Parathyroid adenoma (tissue), 2 donors: Measurements from ENCODE around the gene DLG2.
"Not testable (repeated sequence)": the region's sequence is repeated elsewhere in the genome, so short reads cannot be mapped to it uniquely, and the experiment has no call there.

Experiments
- H2AFZ ChIP-seq: fragments of 300-600 bp; sonication (generic); one replicate; pipeline ENCODE4 v1.7.0; 2017; ENCODE audit warnings: antibody characterized with exemption, mild to moderate bottlenecking
- H3K27ac ChIP-seq: fragments of 300-600 bp; sonication (generic); one replicate; pipeline ENCODE4 v1.7.0; 2017
- H3K27me3 ChIP-seq: fragments of 300-600 bp; sonication (generic); one replicate; pipeline ENCODE4 v1.7.0; 2017; ENCODE audit warnings: low read length; ENCODE audit not compliant: control insufficient read depth, insufficient read depth
- H3K36me3 ChIP-seq: fragments of 300-600 bp; sonication (generic); one replicate; pipeline ENCODE4 v1.7.0; 2017; ENCODE audit warnings: low read length; ENCODE audit not compliant: control insufficient read depth, insufficient read depth
- H3K4me1 ChIP-seq: fragments of 300-600 bp; sonication (generic); one replicate; pipeline ENCODE4 v1.7.0; 2017; ENCODE audit warnings: control low read depth
- H3K4me2 ChIP-seq: fragments of 300-600 bp; sonication (generic); one replicate; pipeline ENCODE4 v1.7.0; 2017; ENCODE audit warnings: low read length
- H3K4me3 ChIP-seq: fragments of 300-600 bp; sonication (generic); one replicate; pipeline ENCODE4 v1.7.0; 2017; ENCODE audit warnings: low read depth, low read length
- H3K79me2 ChIP-seq: fragments of 300-600 bp; sonication (generic); one replicate; pipeline ENCODE4 v1.7.0; 2017; ENCODE audit warnings: control low read depth
- H3K9ac ChIP-seq: fragments of 300-600 bp; sonication (generic); one replicate; pipeline ENCODE4 v1.7.0; 2017; ENCODE audit warnings: mild to moderate bottlenecking
- H3K9me3 ChIP-seq: fragments of 300-600 bp; sonication (generic); one replicate; pipeline ENCODE4 v1.7.0; 2017; ENCODE audit warnings: low read length; ENCODE audit not compliant: control insufficient read depth
- CTCF ChIP-seq: fragments of 300-600 bp; sonication (generic); IDR thresholded peaks from one replicate; pipeline ENCODE4 v1.7.0; 2017; ENCODE audit warnings: antibody characterized with exemption, mild to moderate bottlenecking
- donor health status: primary hyperparathyroidism.

The DLG2 gene

GRCh38 chr11:85626496-85626895, 648 bp downstream of the DLG2 start:
- peak overlapping the region; percentile 80 for H3K4me3 ChIP-seq
- no peaks in the 10 kb centered on the region for H3K27me3 ChIP-seq
- no peak for TF ChIP-seq CTCF
- no peaks in the 10 kb centered on the region for H3K79me2 ChIP-seq
- peak overlapping the region; percentile 35 for H2AFZ ChIP-seq
- H3K9ac ChIP-seq, result no peak overlapping the region
- no peaks in the 10 kb centered on the region for H3K4me1 ChIP-seq
- H3K36me3 ChIP-seq, result no peaks in the 10 kb centered on the region
- no peaks in the 10 kb centered on the region for H3K9me3 ChIP-seq
- no peak overlapping the region for H3K27ac ChIP-seq
- no peak overlapping the region for H3K4me2 ChIP-seq

GRCh38 chr11:85620256-85620655, 6.9 kb downstream of the DLG2 start:
- Histone ChIP-seq H2AFZ (no peak overlapping the region), H3K4me3 (no peak overlapping the region), H3K9ac (no peak overlapping the region), H3K4me1 (no peaks in the 10 kb centered on the region), H3K36me3 (no peaks in the 10 kb centered on the region), H3K27me3 (no peaks in the 10 kb centered on the region), H3K27ac (no peak overlapping the region), H3K9me3 (no peaks in the 10 kb centered on the region), H3K4me2 (no peak overlapping the region), H3K79me2 (no peaks in the 10 kb centered on the region)
- TF ChIP-seq CTCF, result no peak

GRCh38 chr11:85619499-85619898, 7.6 kb downstream of the DLG2 start:
- no peak overlapping the region for H3K4me3 ChIP-seq

GRCh38 chr11:85611643-85612042, 15.5 kb downstream of the DLG2 start:
- H3K9ac ChIP-seq, H3K9me3 ChIP-seq, H3K27ac ChIP-seq, H3K27me3 ChIP-seq, H2AFZ ChIP-seq, H3K36me3 ChIP-seq, H3K4me2 ChIP-seq, H3K4me1 ChIP-seq, H3K4me3 ChIP-seq, H3K79me2 ChIP-seq: not testable (repeated sequence)

More at GRCh38 chr11:85619499-85619898, 7.6 kb downstream of the DLG2 start:
- no peak overlapping the region for H2AFZ ChIP-seq
- no peak overlapping the region for H3K9ac ChIP-seq
- H3K4me1 ChIP-seq, result no peaks in the 10 kb centered on the region
- TF ChIP-seq CTCF, result no peak
- no peaks in the 10 kb centered on the region for H3K9me3 ChIP-seq
- H3K27me3 ChIP-seq, result no peaks in the 10 kb centered on the region
- no peak overlapping the region for H3K27ac ChIP-seq
- no peaks in the 10 kb centered on the region for H3K79me2 ChIP-seq
- H3K36me3 ChIP-seq, result no peaks in the 10 kb centered on the region
- H3K4me2 ChIP-seq, result no peak overlapping the region

- not testable (repeated sequence) for H3K4me2 ChIP-seq, H3K27ac ChIP-seq, H3K36me3 ChIP-seq, H3K9me3 ChIP-seq, H3K4me1 ChIP-seq, H3K79me2 ChIP-seq, H3K27me3 ChIP-seq, H3K9ac ChIP-seq, H3K4me3 ChIP-seq, H2AFZ ChIP-seq
Measured at GRCh38 chr11:85609286-85609685, 17.9 kb downstream of the DLG2 start.

GRCh38 chr11:85608621-85609020, 18.5 kb downstream of the DLG2 start:
- not testable (repeated sequence) for H3K27me3 ChIP-seq, H3K27ac ChIP-seq, H3K79me2 ChIP-seq, H3K9me3 ChIP-seq, H3K4me2 ChIP-seq, H3K9ac ChIP-seq, H3K36me3 ChIP-seq, H2AFZ ChIP-seq, H3K4me1 ChIP-seq, H3K4me3 ChIP-seq

GRCh38 chr11:85606237-85606636, 20.9 kb downstream of the DLG2 start:
- not testable (repeated sequence) for H3K4me1 ChIP-seq, H2AFZ ChIP-seq, H3K9ac ChIP-seq, H3K79me2 ChIP-seq, H3K9me3 ChIP-seq, H3K27ac ChIP-seq, H3K4me2 ChIP-seq, H3K4me3 ChIP-seq, H3K36me3 ChIP-seq, H3K27me3 ChIP-seq
